NCI-H2196 treated with DMSO at 0.1 percent for 48 hours (cell line): Measurements from ENCODE around the gene CLDN7.
"Not testable (repeated sequence)": the region's sequence is repeated elsewhere in the genome, so short reads cannot be mapped to it uniquely, and the experiment has no call there.

Experiments
- DNase-seq: peaks from one replicate; lab custom pipeline; 2025; ENCODE audit not compliant: unreplicated experiment; lab: John Stamatoyannopoulos, UW

The CLDN7 gene

DNA sequence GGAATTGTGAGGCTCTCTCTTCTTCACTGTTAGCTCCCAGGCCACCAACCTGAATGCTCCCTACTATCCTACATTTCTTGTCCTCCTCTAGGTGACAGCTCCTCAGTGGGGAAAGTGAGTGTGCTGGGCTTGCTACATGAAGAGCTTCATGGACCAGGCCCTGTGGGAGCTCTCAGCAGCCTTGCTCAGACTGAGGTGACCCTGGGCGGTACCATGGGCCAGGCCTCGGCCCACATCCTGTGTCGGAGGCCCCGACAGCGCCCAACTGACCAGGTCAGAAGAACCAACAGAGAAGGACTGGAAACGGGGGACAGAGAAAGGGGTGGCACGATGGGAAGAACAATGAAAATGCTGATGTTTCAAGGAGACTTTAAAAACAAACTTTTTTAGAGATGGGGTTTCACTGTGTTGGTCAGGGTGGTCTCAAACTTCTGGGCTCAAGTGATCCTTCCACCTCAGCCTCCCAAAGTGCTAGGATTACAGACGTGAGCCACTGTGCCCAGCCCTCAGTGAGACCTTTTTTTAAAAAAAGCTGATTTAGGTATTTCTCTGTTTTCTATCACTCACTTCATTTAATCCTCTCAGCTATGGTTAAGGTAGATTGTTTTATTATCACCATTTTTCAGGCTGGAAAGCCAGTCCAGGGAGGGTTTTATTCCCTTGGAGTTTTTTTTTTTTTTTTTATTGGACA, 5.4 kb downstream of the CLDN7 start:
- DNase-seq = no peak

DNA sequence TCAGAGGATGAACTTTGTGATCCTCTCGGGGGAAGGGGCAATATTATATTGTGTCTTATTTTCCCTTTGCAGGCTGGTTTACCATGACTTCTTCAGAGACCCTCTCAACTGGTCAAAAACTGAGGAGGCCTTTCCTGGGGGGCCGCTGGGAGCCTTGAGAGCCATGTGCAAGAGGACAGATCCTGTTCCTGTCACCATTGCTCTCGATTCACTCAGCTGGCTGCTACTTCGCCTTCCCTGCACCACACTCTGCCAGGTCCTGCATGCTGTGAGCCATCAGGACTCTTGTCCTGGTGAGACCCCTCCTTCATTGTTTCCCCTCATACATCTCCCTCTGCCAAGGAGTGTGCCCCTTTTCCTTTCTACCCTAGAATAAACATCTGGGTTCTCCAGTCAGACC, 7.8 kb downstream of the CLDN7 start:
- no peak for DNase-seq

DNA sequence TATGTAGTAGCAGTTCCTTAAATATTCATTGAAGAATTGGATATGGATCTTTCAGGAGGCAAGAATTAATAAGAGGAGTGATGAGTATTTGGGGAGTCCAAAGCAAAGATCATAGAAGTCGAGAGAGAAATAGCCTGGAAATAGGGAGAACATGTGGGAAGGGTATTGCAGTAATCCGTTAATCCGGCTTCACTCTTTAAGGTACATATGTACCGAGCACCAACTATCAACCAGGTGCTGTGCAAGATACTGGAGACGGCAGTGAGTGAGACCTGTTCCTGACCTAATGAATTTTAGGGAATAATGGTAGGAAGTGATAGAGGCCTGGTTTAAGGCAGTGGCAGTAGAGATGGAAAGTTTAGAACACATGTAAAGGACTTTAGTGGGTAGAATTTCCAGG, 9.2 kb downstream of the CLDN7 start:
- DNase-seq = no peak

DNA sequence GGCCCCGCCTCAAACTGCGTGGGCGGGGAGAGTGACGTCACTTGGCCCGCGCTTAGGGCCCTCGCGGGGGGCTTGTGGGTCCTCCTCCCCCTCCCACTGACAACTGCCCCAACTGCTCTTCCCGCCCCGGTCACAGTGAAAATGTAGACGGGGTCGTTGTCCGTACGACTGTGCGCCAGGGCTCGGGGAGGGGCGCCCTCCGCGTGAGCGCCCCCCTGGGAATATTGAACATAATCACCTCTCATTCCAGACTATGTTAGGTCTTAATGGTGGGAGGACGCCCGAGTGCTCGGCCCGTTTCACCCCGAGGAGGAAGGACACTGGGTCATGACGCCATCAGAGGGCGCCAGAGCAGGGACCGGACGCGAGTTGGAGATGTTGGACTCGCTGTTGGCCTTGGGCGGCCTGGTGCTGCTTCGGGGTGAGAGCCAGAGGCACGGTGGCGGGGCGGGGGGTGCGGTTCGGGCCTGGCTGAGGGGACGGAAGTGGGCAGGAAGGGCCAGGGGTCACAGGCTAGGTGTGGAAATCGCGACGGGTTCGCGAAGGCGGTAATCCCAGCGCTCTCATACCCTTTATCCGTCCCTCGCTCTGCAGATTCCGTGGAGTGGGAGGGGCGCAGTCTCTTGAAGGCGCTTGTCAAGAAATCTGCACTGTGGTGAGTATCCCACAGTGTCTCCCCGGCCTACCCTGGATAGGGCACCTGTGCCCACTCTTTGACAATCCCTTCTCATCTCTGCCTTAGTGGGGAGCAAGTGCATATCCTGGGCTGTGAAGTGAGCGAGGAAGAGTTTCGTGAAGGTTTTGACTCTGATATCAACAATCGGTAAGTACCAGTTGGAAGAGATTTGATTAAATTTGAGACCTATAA, 9.9 kb downstream of the CLDN7 start, which contains the start of gene ELP5:
Gene ELP5, plus strand, starts transcription at position 40 of the 868 bp plus-strand sequence. Its CDS starts 336 bp downstream, at position 376.
- DNase-seq = peak; percentile 58

DNA sequence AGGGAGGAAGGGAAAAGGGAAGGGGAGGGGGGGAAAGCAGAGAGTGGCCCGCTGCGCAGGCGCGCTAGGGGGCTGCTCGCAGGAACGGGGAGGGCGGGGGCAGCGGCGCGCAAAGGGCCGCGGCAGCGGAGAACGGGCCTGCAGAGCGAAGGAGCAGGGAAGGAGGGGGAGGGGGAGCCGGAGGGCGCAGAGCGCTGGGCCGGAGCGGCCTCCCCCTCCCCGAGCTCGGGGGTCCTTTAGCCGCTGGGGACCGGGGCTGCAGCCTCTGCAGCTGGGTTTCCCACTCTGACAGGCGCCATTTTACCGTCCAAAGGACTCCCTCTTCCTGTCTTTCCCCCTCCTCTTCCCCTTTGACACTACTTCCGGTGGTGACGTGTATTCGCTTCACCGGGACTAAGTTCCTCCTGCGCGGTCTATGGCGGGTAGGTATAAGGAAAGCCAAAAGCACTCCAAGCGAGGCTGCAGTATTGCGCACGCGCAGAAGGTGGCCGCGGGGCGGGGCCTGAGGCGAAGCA, 10.6 kb downstream of the CLDN7 start, which contains the start of gene CTDNEP1:
Gene CTDNEP1, minus strand, starts transcription at position 74 of the 515 bp plus-strand sequence. CDS start 438 bp downstream, outside the sequence.
- peak; percentile 80 for DNase-seq

DNA sequence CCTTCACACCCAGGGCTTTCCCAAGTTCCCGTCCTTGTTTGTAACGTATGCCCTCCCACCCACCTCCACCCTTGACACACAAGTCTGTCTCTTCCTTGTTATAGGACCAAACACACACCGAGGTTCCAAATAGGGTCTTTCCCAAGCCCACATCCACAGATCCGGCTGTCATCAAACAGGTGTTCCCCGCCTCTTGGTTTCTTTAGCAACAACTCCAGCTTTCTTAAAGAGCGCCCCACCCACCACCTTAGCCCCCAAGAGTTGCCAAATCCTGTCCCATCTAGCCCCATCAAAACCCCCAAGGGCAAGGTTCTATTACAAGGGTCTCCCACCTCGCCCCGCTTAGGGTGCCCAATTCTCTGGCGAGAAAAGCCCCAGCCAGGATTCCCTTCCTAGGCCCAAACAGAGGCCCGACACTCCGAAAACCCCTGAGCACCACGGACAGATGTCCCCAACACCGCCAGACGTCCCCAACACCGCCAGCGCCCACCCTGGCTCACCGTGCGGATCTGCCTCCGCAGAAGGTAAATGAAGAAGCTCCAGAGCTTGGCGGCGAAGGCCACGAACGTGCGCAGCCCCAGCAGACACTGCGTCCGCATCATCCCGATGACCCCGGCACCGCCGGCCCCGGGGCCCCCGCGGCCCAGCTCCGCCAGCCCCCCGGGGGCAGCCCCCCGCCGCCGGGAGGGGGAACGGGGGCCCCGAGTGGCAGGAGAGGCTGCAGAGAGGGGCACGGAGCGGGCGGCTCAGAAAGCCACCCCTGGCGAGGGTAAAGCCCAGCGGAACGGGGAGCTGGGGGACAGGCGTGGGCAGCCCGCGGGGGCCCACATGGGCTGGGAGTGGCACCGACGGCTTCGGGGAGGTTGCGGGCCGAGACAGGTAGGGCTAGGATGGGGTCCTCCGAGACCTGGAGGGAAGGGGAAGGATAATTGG, 11.3 kb downstream of the CLDN7 start:
- DNase-seq = no peak

DNA sequence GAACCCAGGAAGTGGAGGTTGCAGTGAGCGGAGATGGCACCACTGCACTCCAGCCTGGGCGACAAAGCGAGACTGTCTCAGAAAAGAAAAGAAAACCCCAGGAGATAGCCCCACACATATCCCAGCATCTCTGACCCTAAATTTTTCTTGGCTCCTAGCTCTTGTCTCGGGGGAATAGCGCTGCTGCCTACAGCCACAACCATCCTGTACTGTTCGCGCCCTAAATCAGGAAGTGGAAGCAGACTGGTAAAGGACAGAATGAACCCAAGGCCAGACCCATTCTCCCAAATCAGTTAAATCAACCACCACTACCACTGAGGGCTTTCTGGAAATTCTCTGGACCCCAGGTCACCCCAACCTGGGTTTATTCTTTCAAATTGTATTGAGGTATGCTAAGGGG, 12.4 kb downstream of the CLDN7 start:
- no peak for DNase-seq

DNA sequence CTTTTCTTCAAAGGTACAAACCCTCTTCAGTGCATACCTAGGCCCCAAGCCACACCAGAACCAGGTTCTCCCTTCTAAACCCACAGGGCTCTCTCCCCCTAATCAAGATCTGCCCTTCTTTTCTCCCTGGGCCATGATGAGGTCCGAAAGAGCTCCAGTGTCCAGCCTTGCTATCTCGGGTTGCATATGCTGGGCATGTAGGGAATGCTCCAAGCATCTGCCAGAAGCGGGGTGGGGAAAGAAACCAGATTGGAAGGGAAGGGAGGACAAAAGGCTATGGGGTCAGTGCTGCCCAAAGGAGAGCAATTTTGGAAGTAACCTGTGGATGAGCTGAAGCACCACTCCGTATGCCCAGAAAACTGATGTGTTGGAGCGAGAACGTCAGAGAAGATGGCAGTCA, 13.1 kb downstream of the CLDN7 start:
- DNase-seq = no peak

DNA sequence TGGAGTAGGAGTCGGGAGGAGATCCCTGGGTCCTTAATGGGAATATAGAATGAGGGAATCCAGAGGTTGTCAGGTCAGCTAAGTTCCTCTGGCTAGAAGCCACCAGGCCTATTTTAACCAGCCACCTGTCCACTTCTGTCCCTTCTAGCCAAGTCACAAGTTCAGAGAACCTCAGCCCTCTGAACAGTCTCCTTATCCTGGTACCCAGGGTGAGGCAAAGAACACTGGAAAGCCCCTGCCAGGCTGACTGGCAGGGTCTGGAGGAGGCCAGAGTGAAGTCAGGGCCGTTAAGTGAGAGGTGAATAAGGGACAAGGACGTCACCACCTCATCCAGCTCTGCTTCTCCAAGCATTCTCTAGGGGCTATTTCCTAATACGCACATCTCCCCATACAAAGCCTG, 13.5 kb downstream of the CLDN7 start:
- no peak for DNase-seq

DNA sequence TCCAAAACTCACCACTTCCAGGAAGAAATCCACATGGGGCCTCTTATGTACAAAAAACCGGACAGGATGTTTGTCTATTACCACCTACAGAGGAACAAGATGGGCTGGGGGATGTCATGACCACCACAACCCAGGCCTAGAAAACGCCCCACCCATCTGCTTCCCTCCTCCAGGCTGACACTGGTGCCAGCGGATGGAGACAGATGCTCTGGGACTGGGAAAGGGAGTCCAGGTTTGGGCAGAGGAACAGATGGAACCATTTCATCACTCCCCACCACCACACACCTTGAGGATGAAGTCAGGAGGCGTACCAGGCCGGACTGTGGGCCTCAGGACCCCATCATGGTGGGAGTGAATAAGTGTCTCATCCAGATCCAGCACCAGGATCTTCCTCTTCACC, 15.5 kb downstream of the CLDN7 start:
- DNase-seq = no peak

DNA sequence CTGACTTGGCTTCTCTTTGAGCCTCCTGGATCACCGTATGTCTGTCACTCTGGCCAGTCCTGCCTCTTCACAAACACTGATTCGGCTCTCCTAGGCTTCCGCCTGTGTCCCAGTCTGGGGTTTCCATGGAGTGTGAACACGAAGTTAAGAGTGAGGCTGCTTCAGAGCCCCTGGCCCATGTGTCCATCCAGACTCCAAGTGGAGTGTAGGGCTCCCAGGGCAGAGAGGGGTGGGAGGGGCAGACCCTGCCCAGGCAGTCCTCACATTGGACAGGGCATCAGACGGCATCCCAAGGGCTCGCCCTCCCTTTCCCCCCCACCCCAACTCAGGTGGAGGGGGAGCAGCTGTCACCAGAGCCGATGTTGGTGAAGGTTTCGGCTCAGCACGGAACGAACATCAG, 18.4 kb downstream of the CLDN7 start:
- DNase-seq = not testable (repeated sequence)

DNA sequence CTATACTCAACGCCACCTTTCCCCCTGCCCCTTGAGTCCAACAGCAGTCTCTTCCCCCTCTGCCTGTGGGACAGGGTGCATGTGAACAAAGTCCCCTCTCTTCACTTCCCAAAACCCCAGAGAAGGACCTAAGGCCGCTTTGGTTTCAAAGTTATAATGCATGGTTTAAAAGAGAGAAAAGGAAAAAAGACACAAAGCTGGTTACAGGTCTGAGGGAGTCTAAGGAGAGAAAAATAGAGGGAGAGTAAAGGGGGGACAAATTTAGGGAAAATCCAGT, 18.9 kb downstream of the CLDN7 start:
- no peak for DNase-seq

DNA sequence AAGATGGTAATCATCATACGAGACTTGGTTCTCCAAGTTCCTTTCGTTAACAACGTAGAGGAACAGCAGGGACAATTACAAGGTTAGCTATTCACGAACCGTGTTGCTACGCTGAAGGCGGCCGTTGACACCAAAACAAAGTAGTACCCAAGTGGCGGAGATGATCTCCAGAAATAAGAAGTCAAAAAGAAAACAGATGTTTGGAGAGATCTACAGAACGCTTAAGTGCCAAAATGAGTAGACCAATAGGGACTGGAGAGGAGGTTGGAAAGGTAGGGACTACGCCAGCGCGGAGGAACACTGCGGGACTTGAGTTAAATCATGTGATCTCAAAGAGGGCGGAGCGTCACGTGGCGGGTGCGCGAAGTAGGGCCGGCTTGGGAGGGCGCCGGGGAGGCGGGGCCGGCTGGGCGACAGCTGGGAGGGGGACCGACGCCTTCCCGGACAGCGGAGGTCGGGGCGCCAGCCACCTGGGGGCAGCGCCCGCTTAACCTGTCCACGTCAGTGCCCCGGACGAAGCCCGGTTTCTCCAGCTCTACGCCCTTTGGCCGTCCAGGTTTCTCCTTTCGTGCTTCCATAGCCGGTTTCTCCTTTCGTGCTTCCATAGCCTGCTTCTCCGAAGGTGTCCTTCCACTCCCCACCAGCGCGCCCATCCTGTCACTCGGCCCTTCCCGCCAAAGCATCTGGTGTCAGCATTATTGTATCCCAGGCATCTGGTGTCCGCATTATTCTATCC, 19.4 kb downstream of the CLDN7 start:
- peak; percentile 45 for DNase-seq

DNA sequence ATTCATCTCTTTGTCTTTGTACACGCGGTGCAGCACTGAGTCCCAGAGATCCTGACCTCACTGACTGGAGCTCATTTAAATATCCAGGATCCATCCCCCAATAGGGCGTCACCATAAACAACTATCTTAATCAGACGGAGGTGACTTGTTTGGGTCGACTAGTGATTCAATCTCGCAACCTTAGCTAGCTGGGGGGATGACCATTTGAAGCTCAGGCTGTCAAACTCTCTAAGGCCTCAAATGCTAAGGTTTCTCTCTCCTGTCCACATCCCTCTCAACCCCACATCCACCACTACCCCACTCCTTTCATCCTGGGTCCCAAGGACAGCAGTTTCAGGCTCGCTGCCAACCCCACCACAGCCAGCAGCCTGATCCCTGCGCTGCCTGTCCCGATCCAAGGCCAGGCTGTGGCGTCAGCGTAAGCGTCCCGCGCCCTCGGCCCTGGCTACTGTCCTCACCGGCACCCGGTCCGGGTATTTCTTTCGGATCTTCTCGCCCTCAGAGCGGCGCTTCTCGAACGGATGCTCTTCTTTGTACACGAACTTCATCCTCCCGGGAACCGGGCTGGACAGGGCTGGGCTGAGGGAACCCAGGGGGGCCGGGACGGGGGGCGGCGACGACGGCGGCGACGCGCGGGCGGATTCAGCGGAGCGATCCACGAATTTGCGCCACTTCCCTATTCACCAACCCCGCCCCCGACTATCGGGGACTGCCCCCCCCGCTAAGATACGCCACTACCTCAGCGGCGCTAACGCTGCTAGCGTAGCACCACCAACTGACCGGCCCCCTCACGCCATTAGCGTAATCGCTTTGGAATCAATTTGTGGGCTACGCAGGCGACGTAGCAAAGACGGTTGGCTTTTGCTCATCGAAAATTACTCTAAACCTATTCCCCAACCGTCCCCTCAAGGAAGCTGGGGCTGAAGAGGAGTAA, 20.2 kb downstream of the CLDN7 start, which contains the start of gene GABARAP:
Gene GABARAP, minus strand, starts transcription at position 667 of the 934 bp plus-strand sequence. Its CDS starts 119 bp downstream, at position 548.
- DNase-seq = peak; percentile 48

DNA sequence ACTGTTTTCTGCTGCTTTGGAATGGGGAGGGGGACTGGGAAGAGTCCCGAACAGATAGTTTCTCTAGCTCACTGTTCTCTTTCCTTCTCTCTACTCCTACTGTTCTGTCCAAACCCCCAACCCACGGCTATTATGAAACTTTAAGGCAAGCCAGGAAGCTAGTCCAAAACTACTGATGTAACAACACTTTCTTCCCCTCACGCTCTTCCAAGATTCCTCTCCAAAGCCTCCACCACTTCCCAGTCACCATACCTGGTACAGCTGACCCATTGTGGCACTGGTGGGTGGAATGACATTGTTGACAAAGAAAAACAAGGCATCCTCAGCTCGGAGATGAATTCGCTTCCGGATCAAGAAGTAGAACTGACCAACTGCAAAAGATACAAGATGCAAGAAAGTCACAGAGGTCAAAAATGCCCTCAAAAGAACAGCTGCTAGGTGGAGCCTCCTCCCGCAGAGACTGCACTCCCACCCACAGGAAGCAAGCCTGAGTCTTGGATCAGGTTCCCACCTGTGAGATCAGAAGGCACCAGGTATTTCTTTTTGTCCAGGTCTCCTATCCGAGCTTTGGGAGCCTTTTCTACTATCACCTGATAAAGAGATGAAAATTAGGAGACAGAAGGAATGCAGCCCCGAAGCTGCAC, 21.1 kb downstream of the CLDN7 start:
- no peak for DNase-seq

DNA sequence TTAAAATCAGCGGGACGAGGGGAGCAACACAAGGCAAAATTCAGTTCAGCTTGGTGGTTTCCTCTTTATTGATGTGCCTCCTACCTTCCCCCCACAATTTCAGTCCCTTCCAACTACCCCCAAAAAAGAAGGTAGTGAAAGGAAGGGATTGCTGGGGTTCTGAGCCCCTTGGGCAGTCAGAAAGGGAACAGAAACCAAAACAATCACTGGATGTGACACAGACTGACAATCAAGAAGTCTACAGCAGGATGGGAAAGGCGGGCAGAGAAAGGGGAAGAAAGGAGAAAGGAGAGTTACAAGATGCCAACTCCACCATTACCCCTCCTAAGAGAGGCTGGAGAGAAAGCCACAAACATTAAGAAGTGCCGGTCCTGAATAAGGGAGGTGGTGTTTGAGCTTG, 21.9 kb downstream of the CLDN7 start:
- no peak for DNase-seq

DNA sequence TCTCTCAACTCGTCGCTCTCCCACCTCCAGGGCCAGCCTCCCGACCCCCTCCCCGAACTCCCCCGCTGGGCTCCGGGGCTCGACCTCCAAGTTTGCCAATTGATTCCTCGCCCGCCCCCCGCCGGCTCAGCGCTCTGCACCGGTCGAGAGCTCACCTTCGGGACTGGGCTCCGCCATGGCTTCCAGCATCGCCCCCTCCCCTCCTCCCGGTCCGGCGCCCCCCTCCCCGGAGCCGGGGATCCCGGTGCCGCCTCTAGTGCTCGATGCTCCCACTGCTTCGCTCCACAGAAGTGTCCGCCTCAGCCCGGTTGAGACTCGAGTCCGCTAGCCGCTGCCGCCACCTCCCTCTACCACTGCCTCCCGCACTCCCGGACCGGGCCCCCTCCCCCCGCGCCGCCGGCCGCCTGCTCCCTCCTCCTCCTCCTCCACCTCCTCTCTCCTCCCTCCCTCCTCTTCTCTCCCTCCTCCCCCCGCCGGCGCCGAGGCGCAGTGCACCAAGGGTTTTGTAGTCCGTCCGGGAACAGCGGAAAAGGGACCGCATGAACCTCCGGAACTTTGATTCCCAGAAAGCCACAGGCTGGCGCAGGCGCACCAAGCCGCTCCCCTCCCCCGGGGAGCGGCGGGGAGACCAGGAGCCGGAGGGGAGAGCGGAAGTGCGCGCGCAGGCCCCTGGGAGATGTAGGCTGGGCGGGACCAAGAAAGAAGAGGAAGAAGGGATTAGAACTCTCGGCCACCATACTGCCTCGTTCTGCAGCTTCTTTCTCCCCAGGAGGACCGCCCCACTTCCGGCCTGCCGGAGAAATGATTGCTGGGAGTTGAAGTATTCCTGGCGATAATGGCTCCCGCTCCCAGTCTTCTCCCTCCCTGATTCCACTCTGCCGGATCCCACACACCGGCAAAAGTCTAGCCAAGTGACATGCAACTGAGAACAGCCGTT, 22.9 kb downstream of the CLDN7 start, which contains the start of gene PHF23:
Gene PHF23, minus strand, starts transcription at position 367 of the 937 bp plus-strand sequence. Its CDS starts 178 bp downstream, at position 189.
- DNase-seq = peak; percentile 91
